Keratinocyte (primary cell): ENCODE results near the gene CD7. TPM values are rescaled to one million over a fixed set of nuclear protein-coding genes. Genes with fewer than 3 reads are reported as not detected.
A peak's percentile ranks its signal among the peaks of the same experiment; 100 is the strongest.

Experiments used
- DNase-seq: peaks from one replicate; pipeline ENCODE4 v3.0.0-alpha.2; 2011; ENCODE audit warnings: low read depth, missing footprints, low spot score
- FAIRE-seq: peaks from 2 replicates; lab custom pipeline; 2011; peaks lifted over from hg19 to GRCh38; lab: Jason Lieb, UNC
- H2AFZ ChIP-seq: 2 replicates; pipeline ENCODE4 v1.6.0; 2012; ENCODE audit warnings: low read length, control low read depth, inconsistent platforms; ENCODE audit not compliant: control insufficient read depth
- H3K27ac ChIP-seq: 2 replicates; pipeline ENCODE4 v1.5.1; 2011; ENCODE audit warnings: low read length; ENCODE audit not compliant: control insufficient read depth, insufficient read depth
- H3K27me3 ChIP-seq: 3 replicates; pipeline ENCODE4 v1.6.0; 2011; ENCODE audit warnings: low read length; ENCODE audit not compliant: control insufficient read depth, insufficient read depth; ENCODE audit errors: extremely low read depth
- H3K36me3 ChIP-seq, 2 experiments: 2 replicates in 1 of 2; 3 replicates in 1 of 2; pipeline ENCODE4 v1.5.1; 2011; ENCODE audit warnings: low read length in 2 of 2, mild to moderate bottlenecking in 1 of 2; ENCODE audit not compliant: control insufficient read depth in 2 of 2, insufficient read depth in 2 of 2; ENCODE audit errors: extremely low read depth in 1 of 2
- H3K4me1 ChIP-seq: 3 replicates; pipeline ENCODE4 v1.5.1; 2011; ENCODE audit warnings: low read length; ENCODE audit not compliant: control insufficient read depth, insufficient read depth; ENCODE audit errors: extremely low read depth
- H3K4me2 ChIP-seq: 3 replicates; pipeline ENCODE4 v1.6.0; 2011; ENCODE audit warnings: low read depth, low read length; ENCODE audit not compliant: control insufficient read depth, insufficient read depth; ENCODE audit errors: extremely low read depth
- H3K4me3 ChIP-seq, 3 experiments: fragments of 200-600 bp in 1 of 3; sonication (generic) in 1 of 3; 2 replicates in 2 of 3; 3 replicates in 1 of 3; pipeline ENCODE4 v1.5.1; 2011 to 2016; ENCODE audit warnings: low read length in 3 of 3, mild to moderate bottlenecking in 3 of 3, control low read depth in 2 of 3, inconsistent platforms in 1 of 3, low read depth in 1 of 3, mixed read lengths in 1 of 3, mixed run types in 1 of 3, moderate library complexity in 1 of 3; ENCODE audit not compliant: control insufficient read depth in 2 of 3, insufficient read depth in 2 of 3; ENCODE audit errors: extremely low read depth in 1 of 3
- H3K79me2 ChIP-seq: 2 replicates; pipeline ENCODE4 v1.6.0; 2012; ENCODE audit warnings: low read length; ENCODE audit not compliant: control insufficient read depth, insufficient read depth
- H3K9ac ChIP-seq: 3 replicates; pipeline ENCODE4 v1.6.0; 2011; ENCODE audit warnings: low read length; ENCODE audit not compliant: control insufficient read depth, insufficient read depth; ENCODE audit errors: extremely low read depth
- H3K9me1 ChIP-seq: 3 replicates; pipeline ENCODE4 v1.6.0; 2011; ENCODE audit warnings: low read length; ENCODE audit not compliant: control insufficient read depth, insufficient read depth; ENCODE audit errors: extremely low read depth
- H3K9me3 ChIP-seq: 2 replicates; pipeline ENCODE4 v1.5.1; 2012; ENCODE audit warnings: low read depth, low read length; ENCODE audit not compliant: control insufficient read depth
- H4K20me1 ChIP-seq: 3 replicates; pipeline ENCODE4 v1.6.0; 2011; ENCODE audit warnings: low read length; ENCODE audit not compliant: control insufficient read depth, insufficient read depth; ENCODE audit errors: extremely low read depth
- EZH2 ChIP-seq: IDR thresholded peaks from one replicate; pipeline ENCODE4 v1.6.1; 2012; ENCODE audit warnings: inconsistent platforms, mild to moderate bottlenecking, low read length, moderate library complexity
- dilution Hi-C: fragments of 300-500 bp; cut with MboI; formaldehyde crosslinking; loops from one replicate; pipeline ENCODE4 v1.7.0; 2020; ENCODE audit warnings: low sequenced_read_pairs; ENCODE audit not compliant: extremely low pct_ligation_motif_present
- polyA plus RNA-seq, 5 experiments: library from polyadenylated mRNA; depleted of rRNA in 3 of 5; stranded (reverse) in 3 of 5; stranded (forward) in 1 of 5; unstranded in 1 of 5; fragments of >200 nt; gene quantifications; 1 replicate in 1 of 5; 2 replicates in 3 of 5; 3 replicates in 1 of 5; pipeline versions ENCODE4 v1.2.1 to v1.2.3, GENCODE V29; 2011 to 2012; ENCODE audit warnings: missing spikeins in 2 of 5, low read depth in 1 of 5, low replicate concordance in 1 of 5
- TF ChIP-seq, protein P1 (sequence below), 3 experiments: IDR thresholded peaks in 1 of 3; conservative IDR thresholded peaks in 1 of 3; optimal IDR thresholded peaks in 1 of 3; 2 replicates in 2 of 3; 3 replicates in 1 of 3; pipeline versions ENCODE3 to v1.5.1; 2011; ENCODE audit warnings: low read length in 3 of 3, mild to moderate bottlenecking in 3 of 3, moderate library complexity in 2 of 3, control low read depth in 1 of 3, inconsistent platforms in 1 of 3; ENCODE audit not compliant: insufficient read depth in 2 of 3; ENCODE audit errors: extremely low read depth in 1 of 3

The CD7 gene
- polyA plus RNA-seq, 1 donor (not counting 4 experiments of a cell fraction or from before 2014, with no cell fraction given): not detected

DNA sequence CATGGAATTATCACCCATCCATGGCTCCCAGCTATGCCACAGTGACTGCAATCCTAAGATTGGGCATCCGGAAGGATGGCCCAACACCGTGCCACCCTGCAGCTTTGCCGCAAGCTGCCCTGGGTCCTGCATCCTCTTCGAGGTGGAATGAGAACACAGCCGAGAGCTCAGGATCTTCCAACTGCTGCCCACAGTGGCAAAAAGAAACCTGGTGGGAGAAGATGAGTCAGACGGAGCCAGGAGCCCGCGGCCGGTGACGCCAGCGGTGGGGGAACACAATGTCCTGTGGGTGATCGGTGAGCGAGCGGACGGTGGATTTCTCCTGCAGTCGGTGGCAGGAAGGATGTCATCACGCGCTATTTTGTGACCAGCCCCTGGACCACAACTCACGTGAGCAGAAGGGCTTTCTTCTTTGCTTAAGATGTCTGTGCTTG is 20.1 kb downstream of the CD7 start:
- no peaks in the 10 kb centered on the region for H3K79me2 ChIP-seq
- no peaks in the 10 kb centered on the region for H4K20me1 ChIP-seq
- H3K27ac ChIP-seq: peak overlapping the region; percentile 97
- H3K36me3 ChIP-seq: no peaks in the 10 kb centered on the region
- peak overlapping the region; percentile 32 for H2AFZ ChIP-seq
- TF ChIP-seq, protein P1, sequence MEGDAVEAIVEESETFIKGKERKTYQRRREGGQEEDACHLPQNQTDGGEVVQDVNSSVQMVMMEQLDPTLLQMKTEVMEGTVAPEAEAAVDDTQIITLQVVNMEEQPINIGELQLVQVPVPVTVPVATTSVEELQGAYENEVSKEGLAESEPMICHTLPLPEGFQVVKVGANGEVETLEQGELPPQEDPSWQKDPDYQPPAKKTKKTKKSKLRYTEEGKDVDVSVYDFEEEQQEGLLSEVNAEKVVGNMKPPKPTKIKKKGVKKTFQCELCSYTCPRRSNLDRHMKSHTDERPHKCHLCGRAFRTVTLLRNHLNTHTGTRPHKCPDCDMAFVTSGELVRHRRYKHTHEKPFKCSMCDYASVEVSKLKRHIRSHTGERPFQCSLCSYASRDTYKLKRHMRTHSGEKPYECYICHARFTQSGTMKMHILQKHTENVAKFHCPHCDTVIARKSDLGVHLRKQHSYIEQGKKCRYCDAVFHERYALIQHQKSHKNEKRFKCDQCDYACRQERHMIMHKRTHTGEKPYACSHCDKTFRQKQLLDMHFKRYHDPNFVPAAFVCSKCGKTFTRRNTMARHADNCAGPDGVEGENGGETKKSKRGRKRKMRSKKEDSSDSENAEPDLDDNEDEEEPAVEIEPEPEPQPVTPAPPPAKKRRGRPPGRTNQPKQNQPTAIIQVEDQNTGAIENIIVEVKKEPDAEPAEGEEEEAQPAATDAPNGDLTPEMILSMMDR (optimal IDR thresholded peaks at IDR 0.05 in 1 of 3, IDR thresholded peaks at IDR 0.05 in 1 of 3, conservative IDR thresholded peaks at IDR 0.05 in 1 of 3; ENCODE audit: extremely low read depth in 1 of 3, insufficient read depth in 2 of 3, low read length in 3 of 3): no peak
- TF ChIP-seq EZH2: no peak
- no peaks in the 10 kb centered on the region for H3K9me3 ChIP-seq
- no peaks in the 10 kb centered on the region for H3K27me3 ChIP-seq
- no peaks in the 10 kb centered on the region for H3K9me1 ChIP-seq
- dilution Hi-C loops: no loop called here
- FAIRE-seq (peak; percentile 41), DNase-seq (no peak)
- H3K4me2 ChIP-seq: peak overlapping the region; percentile 84
- peak overlapping the region; percentile 84 for H3K9ac ChIP-seq
- H3K4me3 ChIP-seq: peak overlapping the region; percentile 7 to 61 (median 52)
- peaks cover 54% of the 10 kb centered on the region for H3K4me1 ChIP-seq

DNA sequence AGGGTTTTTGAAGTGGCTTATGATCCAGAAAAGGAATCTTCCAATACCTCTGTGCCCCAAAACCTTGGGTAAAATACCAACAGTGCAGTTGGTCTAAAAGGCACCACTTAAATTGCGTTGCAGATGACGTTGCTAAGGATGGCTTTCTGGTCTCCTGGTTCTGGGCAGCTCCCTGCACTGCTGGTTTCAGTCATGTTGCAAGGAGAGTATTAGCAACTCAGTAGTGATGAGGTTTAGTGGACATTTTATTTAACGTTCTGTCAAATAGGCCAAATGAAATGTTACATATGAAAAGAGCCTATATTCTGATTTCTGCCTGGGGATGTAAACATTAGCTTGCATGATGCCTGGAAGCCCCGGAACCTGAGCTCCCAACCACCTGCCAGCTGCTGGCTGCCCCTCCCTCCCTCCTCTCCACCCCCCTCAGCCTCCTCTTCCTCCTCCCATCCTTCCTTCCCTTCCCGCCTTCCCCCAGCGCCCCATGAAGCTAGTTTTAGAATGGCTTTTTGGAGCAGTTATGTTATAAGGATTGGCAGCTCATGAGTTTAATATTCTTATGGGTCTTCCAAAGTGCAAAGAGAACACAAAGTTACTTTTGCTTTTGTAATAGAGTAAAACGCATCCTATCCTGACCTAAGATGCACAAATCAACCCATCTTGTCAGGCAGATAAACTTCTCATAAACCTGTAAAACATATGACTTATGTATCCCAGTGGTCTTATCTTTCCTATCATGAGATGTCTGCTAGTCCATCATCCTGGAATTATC is 20.7 kb downstream of the CD7 start:
- no peaks in the 10 kb centered on the region for H3K79me2 ChIP-seq
- no peaks in the 10 kb centered on the region for H3K27me3 ChIP-seq
- H3K4me3 ChIP-seq: peak overlapping the region; percentile 7 to 61 (median 41)
- H3K9me3 ChIP-seq: no peaks in the 10 kb centered on the region
- peak overlapping the region; percentile 84 for H3K9ac ChIP-seq
- H4K20me1 ChIP-seq: no peaks in the 10 kb centered on the region
- dilution Hi-C loops: no loop called here
- DNase-seq (no peak), FAIRE-seq (no peak)
- H3K4me1 ChIP-seq: peaks cover 48% of the 10 kb centered on the region
- no peak for TF ChIP-seq EZH2
- TF ChIP-seq, protein P1 (optimal IDR thresholded peaks at IDR 0.05 in 1 of 3, IDR thresholded peaks at IDR 0.05 in 1 of 3, conservative IDR thresholded peaks at IDR 0.05 in 1 of 3; ENCODE audit: extremely low read depth in 1 of 3, insufficient read depth in 2 of 3, low read length in 3 of 3): no peak
- no peaks in the 10 kb centered on the region for H3K9me1 ChIP-seq
- peak overlapping the region; percentile 84 for H3K4me2 ChIP-seq
- no peaks in the 10 kb centered on the region for H3K36me3 ChIP-seq
- no peak overlapping the region for H2AFZ ChIP-seq
- peak overlapping the region; percentile 97 for H3K27ac ChIP-seq
